Right cardiac atrium (tissue), 5 donors: ENCODE data around the gene TRMT10B. TPM values are rescaled to one million over a fixed set of nuclear protein-coding genes. Genes with fewer than 3 reads are reported as not detected.
A peak's percentile ranks its signal among the peaks of the same experiment; 100 is the strongest.

Experiments used
- ATAC-seq, 2 donors: fragments of 200-7000 bp; cut with Tn5 transposase; one replicate each; pipeline versions ENCODE4 v1.8.0 to v1.9.1; 2020; ENCODE audit warnings: moderate library complexity in 2 of 2, mild to moderate bottlenecking in 1 of 2
- DNase-seq, 3 donors: peaks; one replicate each; pipeline ENCODE4 v3.0.0-alpha.2; 2020
- H3K27ac ChIP-seq: one replicate; pipeline ENCODE4 v1.5.1; 2013; ENCODE audit warnings: mild to moderate bottlenecking, low read length, control low read depth, moderate library complexity
- H3K27me3 ChIP-seq: one replicate; pipeline ENCODE4 v1.6.1; 2013; ENCODE audit not compliant: control insufficient read depth, insufficient read depth
- H3K4me1 ChIP-seq: one replicate; pipeline ENCODE4 v1.6.1; 2013; ENCODE audit warnings: low read length; ENCODE audit not compliant: control insufficient read depth, insufficient read depth
- H3K4me3 ChIP-seq: one replicate; pipeline ENCODE4 v1.5.1; 2013; ENCODE audit warnings: low read length, control low read depth
- H3K9me3 ChIP-seq: one replicate; pipeline ENCODE4 v1.6.1; 2013; ENCODE audit warnings: low read length; ENCODE audit not compliant: control insufficient read depth
- WGBS: extraction: QIAGEN DNeasy Blood & Tissue Kit; methylation state at CpG from one replicate; pipeline ENCODE4 v1.1.7; 2013; 5-methylcytosine and 5-hydroxymethylcytosine counted together
- intact Hi-C, 4 donors: fragments of 100-400 bp; cut with DNase I; formaldehyde crosslinking; loops; one replicate each; pipeline versions ENCODE4 v1.11.0 to v1.14.0; 2022 to 2023
- long read RNA-seq, 4 donors: library from polyadenylated mRNA; unstranded; transcript quantifications; one replicate each; pipeline ENCODE4 v2.0.0, GENCODE V29; 2020 to 2021
- polyA plus RNA-seq: library from polyadenylated mRNA; stranded (reverse); fragments of 200-250 nt; gene quantifications from one replicate; pipeline ENCODE4 v1.2.3, GENCODE V29; 2013
- total RNA-seq, 4 donors: library from RNA; stranded (reverse); fragmentation: NEBNext Ultra II Directional; extraction: Animal tissue kit (Norgen Biotek cat#: 25700); gene quantifications; one replicate each; pipeline ENCODE4 v1.2.1, GENCODE V29; 2021
- donor health status: healthy with polysubstance abuse.
- donor health status: DM: no; HTN: yes; CAD: no.
- donor health status: DM: no; HTN: no; CAD: no.
- donor health status: DM: no; HTN: yes; CAD: no; lungs with severe emphysema.
- donor health status: DM: yes; HTN: yes; CAD: no.

The TRMT10B gene, protein sequence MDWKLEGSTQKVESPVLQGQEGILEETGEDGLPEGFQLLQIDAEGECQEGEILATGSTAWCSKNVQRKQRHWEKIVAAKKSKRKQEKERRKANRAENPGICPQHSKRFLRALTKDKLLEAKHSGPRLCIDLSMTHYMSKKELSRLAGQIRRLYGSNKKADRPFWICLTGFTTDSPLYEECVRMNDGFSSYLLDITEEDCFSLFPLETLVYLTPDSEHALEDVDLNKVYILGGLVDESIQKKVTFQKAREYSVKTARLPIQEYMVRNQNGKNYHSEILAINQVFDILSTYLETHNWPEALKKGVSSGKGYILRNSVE
- total RNA-seq = 1 to 10 TPM; 4.8 to 6.1 (median 5.2) TPM
- 3.3 TPM for polyA plus RNA-seq
- long read RNA-seq, donor 1, transcript TRMT10B-201 (9 exons, 2,281 nt) = major isoform, 7 of 60 reads
- long read RNA-seq, donor 1, partial matches to known transcripts = 3 of 60 reads
- long read RNA-seq, donor 1, other reads (novel, unspliced or antisense) = 49 of 60 reads
- long read RNA-seq, donor 2, partial matches to known transcripts = 0 of 17 reads
- long read RNA-seq, donor 2, other reads (novel, unspliced or antisense) = 16 of 17 reads
- long read RNA-seq, donor 3, transcript TRMT10B-204 (9 exons, 1,443 nt) = minor isoform, 5 of 62 reads
- long read RNA-seq, donor 3, transcript TRMT10B-201 (9 exons, 2,281 nt) = major isoform, 8 of 62 reads
- long read RNA-seq, donor 3, partial matches to known transcripts = 2 of 62 reads
- long read RNA-seq, donor 3, other reads (novel, unspliced or antisense) = 47 of 62 reads
- long read RNA-seq, donor 4, partial matches to known transcripts = 1 of 17 reads
- long read RNA-seq, donor 4, other reads (novel, unspliced or antisense) = 12 of 17 reads

DNA sequence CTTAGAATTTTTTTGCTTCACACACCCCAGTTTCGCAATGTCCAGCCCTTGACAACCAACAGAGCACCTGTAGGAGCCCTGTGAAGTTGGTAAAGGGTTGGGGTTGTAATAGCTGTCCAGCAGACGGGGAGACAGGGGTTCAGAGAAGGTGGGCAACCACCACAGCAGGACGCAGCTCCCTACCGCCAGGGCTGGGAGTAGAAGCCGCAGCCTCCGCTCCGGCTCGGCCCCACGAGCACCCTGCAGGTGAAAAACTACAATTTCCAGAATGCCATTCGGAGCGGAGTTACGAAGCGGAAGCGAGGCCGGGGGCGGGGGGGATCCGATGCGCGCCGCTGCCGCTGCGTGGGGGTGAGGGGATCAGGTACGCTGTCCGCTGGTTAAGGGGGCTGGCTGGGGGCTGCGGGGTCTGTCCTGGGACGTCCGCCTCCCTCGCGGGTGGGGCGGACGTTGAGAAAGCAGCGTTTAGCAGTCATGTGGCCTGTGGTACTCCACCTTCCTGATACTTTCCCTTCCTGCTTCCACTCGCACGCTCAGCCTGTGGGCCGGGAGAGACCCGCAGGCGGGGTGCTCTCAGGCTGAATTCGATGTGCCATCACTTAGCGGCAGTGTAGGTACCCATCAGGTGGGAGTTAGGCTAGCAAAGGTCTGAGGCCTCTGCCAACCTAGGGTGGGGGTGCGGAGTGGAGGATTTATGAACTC, at the start of gene TRMT10B:
Gene TRMT10B, plus strand, starts transcription at position 317 of the 702 bp plus-strand sequence. CDS start 8,127 bp downstream, outside the sequence.
- peak; percentile 72 to 88 (median 86) for DNase-seq
- Histone ChIP-seq H3K27ac (peak within 1 kb of the TSS; percentile 29), H3K27me3 (no peaks in the 10 kb centered on the region), H3K4me3 (peak within 1 kb of the TSS; percentile 99), H3K9me3 (no peaks in the 10 kb centered on the region), H3K4me1 (no peaks in the 10 kb centered on the region)
- intact Hi-C loops = no loop called here
- 3% methylated on average over 40 of the region's 40 CpGs for WGBS
- ATAC-seq = peak; percentile 95 to 96

DNA sequence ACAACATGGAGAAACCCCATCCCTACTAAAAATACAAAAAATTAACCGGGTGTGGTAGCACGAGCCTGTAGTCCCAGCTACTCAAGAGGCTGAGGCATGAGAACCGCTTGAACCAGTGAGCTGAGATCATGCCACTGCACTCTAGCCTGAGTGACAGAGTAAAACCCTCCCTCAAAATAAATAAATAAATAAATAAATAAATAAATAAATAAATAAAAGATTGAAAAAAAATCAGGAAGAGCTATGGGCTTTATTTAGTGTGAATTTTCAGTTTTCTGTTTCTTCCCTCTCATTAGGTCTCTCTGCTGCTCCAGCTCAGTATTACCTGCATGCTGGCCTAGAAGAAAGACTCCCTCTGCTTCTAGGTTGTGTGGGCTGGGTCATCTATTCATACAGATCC, 47.8 kb upstream of the TRMT10B start:
- no peaks in the 10 kb centered on the region for H3K9me3 ChIP-seq
- DNase-seq = no peak
- WGBS = 79% methylated on average over 3 of the region's 3 CpGs
- no peaks in the 10 kb centered on the region for H3K4me1 ChIP-seq
- no peak overlapping the region for H3K27ac ChIP-seq
- H3K27me3 ChIP-seq = no peaks in the 10 kb centered on the region
- ATAC-seq = no peak
- intact Hi-C loops = no loop called here
- no peak overlapping the region for H3K4me3 ChIP-seq

DNA sequence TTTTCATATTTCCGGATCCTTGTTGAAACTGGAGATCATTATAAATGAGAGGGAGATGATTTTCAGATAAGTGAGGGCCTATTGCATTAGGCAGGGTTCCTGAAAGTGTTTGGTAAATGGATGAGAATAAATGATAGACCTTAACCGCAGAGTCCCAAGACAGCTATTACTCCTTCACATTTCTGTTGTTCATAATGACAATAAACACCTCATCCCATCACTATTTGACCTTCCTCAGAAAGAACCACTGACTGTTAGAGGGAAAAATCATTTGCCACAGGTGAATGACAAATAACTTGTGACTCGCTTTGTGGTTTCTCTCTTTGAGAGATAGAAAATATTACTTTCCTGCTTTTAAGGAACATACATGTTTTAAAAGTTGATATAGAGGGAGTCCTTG, 47.3 kb upstream of the TRMT10B start:
- intact Hi-C loops = no loop called here
- Histone ChIP-seq H3K9me3 (no peaks in the 10 kb centered on the region), H3K4me1 (no peaks in the 10 kb centered on the region), H3K27ac (no peak overlapping the region), H3K27me3 (no peaks in the 10 kb centered on the region), H3K4me3 (no peak overlapping the region)
- ATAC-seq = no peak
- 84% methylated on average over 3 of the region's 3 CpGs for WGBS
- DNase-seq = no peak

DNA sequence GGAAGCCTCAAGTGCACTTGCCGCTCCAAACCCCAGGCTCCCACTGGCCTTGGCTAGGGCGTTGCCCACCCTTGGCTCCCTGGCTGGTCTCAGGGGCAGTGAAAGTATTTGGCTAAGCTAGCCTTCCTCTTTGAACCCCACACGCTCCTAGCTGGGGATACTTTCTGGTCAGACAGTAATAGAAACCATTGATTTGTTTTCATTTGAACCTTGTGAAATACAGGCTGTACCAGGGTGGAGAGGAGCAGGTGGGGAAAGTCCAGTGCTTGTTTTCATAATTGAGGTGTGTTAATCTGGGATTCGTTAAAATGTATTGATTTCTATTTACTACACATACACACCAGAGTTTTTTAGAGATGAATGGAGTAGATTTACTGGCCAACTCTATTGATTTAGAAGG, 45.9 kb upstream of the TRMT10B start:
- intact Hi-C loops = no loop called here

DNA sequence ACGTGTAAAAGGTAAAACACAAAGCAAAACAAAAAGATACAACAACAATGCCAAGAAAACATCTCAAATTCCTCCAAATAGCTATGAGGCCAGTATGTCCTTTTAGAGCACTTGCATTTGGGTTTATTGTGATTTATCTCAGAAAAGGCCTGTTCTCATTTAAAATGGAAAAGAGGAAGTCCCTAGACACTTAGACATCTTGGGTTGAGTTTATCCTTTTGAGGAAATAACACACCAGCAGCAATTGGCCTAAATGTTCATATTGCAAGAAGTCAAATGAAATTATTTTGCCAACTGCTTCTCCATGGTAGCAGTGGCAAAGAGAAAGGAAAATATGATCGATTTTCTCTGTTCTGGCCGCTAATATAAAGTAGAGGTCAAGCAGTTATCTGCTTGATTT, 43.6 kb upstream of the TRMT10B start:
- Histone ChIP-seq H3K27ac (no peak overlapping the region), H3K27me3 (no peaks in the 10 kb centered on the region), H3K9me3 (no peaks in the 10 kb centered on the region), H3K4me1 (no peaks in the 10 kb centered on the region), H3K4me3 (no peak overlapping the region)
- ATAC-seq (no peak), DNase-seq (no peak)
- intact Hi-C loops = no loop called here
- 87% methylated on average over 3 of the region's 3 CpGs for WGBS

More for the DNA sequence above, 45.9 kb upstream of the TRMT10B start:
- Histone ChIP-seq H3K4me3 (no peak overlapping the region), H3K4me1 (no peaks in the 10 kb centered on the region), H3K27me3 (no peaks in the 10 kb centered on the region), H3K9me3 (no peaks in the 10 kb centered on the region), H3K27ac (no peak overlapping the region)
- no peak for DNase-seq
- ATAC-seq = no peak
- WGBS = 79% methylated on average over 4 of the region's 4 CpGs

DNA sequence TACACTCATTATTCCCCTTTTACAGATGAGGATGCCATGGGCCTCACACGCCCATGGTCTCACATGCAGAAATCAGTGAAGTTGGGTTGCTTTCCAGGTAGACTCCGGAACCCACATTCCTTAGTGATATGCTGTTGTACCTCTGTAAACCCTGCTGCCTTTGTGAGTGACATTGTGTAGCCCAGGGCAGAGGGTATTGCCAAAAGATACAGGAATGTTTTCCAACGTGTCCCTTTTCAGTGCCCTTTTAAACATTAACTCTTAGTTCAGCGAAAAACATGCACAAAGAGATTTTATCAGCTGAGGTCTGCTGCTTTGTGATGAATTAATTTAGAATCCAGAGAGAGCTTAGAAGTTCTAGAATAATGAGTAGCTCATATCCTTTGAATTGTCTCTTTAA, 38.3 kb upstream of the TRMT10B start:
- Histone ChIP-seq H3K27ac (no peak overlapping the region), H3K4me1 (no peaks in the 10 kb centered on the region), H3K4me3 (no peak overlapping the region), H3K27me3 (no peaks in the 10 kb centered on the region), H3K9me3 (no peaks in the 10 kb centered on the region)
- intact Hi-C loops = no loop called here
- WGBS = 72% methylated on average over 4 of the region's 4 CpGs
- DNase-seq (no peak), ATAC-seq (no peak)

DNA sequence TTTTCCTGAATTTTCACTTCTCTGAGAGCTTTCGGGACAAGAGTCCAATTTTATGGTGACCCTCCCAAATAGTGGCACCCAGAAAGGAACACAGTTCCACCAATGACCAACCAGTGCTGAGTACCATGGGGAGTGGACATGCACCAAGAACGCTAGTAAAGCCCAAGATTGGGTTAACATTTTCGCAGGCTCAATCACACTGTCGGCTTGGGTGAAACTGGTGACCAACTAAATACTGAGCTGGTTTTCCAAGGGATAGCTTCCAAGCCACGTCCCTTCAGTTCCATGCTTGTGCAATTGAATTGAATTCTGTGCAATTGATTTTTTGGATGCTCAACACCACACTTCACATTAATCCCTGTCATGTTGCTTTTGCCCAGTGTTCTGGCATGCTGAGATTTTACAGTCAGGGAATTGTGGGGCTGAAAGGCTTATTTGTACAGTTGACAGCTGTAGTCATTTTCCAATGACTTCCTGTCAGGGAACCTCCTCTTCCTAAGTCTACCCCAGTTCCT, 37.6 kb upstream of the TRMT10B start:
- Histone ChIP-seq H3K9me3 (no peaks in the 10 kb centered on the region), H3K27me3 (no peaks in the 10 kb centered on the region), H3K4me1 (no peaks in the 10 kb centered on the region), H3K4me3 (no peak overlapping the region), H3K27ac (no peak overlapping the region)
- WGBS = 84% methylated on average over 5 of the region's 5 CpGs
- DNase-seq = no peak
- intact Hi-C loops = no loop called here
- no peak for ATAC-seq

DNA sequence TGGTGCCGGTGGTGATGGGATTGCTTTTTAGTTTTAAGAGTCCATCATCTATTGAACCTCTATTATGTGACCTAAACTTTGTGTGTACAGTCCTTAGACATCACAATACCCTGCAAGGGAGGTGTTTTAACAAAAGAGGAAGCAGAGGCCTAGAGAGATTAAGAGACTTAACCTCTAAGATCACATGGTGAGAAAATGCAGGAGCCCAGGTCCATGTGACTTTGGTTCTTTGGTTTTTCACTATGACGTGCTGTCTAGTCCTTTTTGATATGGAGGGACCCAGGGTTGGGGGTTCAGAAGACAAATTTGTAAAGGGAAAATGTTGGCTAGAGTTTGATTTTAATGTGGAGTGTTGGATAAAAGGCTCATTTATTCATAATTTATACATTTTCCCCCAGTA, 34.1 kb upstream of the TRMT10B start:
- Histone ChIP-seq H3K4me1 (no peaks in the 10 kb centered on the region), H3K9me3 (no peaks in the 10 kb centered on the region), H3K27ac (no peak overlapping the region), H3K4me3 (no peak overlapping the region), H3K27me3 (no peaks in the 10 kb centered on the region)
- DNase-seq = no peak
- intact Hi-C loops = no loop called here
- 80% methylated on average over 2 of the region's 2 CpGs for WGBS
- no peak for ATAC-seq

DNA sequence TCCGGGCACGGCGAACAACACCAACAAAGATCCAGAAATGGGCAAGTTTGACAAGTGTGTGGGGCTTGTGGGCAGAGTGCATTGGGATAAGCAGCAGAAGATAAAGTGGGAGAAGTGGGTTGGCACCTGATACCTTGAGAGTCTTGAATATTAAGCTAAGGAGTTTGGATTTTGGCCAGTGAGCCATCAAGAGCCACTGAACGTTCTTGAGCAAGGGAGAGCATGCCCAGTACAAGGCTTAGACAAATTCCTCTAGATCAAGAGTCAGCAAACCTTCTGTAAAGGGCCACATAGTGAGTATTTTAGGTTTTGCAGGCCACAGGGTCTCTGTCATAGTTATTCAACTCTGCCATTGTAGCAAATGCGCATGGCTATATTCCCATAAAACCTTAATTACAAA, 26.6 kb upstream of the TRMT10B start:
- no peaks in the 10 kb centered on the region for H3K27me3 ChIP-seq
- no peak overlapping the region for H3K27ac ChIP-seq
- H3K4me1 ChIP-seq = no peaks in the 10 kb centered on the region
- H3K4me3 ChIP-seq = no peak overlapping the region
- DNase-seq (no peak), ATAC-seq (no peak)
- 85% methylated on average over 5 of the region's 5 CpGs for WGBS
- no peaks in the 10 kb centered on the region for H3K9me3 ChIP-seq
- intact Hi-C loops = no loop called here

DNA sequence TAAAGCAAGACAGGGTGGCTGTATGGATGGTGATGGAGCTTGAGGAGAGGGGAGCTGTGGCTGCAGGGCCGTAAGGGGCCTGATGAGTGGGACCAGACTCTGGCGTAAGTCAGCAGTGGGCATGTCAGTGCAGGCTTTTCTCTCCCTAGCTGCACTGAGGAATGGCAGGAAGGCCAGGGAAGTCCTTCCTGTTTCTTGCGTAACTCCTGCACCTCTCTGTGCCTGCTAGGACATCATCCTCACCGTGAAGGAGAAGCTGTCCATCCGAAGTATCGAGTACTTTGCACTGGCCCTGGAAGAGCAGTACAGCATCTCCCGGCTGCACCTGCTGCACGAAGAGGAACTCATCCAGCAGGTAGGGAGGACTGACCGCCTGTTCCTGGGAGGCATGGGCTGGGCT, 24.1 kb upstream of the TRMT10B start:
- intact Hi-C loops = no loop called here
- no peak for ATAC-seq
- H3K27me3 ChIP-seq = no peaks in the 10 kb centered on the region
- 83% methylated on average over 9 of the region's 9 CpGs for WGBS
- no peak overlapping the region for H3K27ac ChIP-seq
- H3K9me3 ChIP-seq = no peaks in the 10 kb centered on the region
- DNase-seq = no peak
- no peak overlapping the region for H3K4me3 ChIP-seq
- H3K4me1 ChIP-seq = no peaks in the 10 kb centered on the region

DNA sequence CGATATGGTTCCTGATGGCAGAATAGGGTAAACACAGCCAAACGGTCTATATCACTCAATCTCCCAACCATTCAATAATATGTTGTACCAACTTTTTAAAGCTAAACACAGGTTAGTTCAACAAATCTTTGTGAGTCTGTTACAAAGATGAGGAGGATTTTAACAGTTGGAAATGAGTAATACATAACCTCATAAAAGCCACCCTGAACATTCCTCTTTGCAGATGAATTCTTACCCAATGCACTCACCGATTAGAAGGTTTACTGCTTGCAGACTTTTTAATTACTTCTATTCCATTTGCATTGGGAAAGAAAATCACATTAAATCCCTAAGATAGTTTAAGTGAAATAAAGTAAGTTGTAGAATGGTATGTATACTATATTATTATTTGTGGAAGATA, 23.3 kb upstream of the TRMT10B start:
- H3K27ac ChIP-seq = no peak overlapping the region
- intact Hi-C loops = no loop called here
- H3K27me3 ChIP-seq = no peaks in the 10 kb centered on the region
- DNase-seq = no peak
- no peaks in the 10 kb centered on the region for H3K9me3 ChIP-seq
- no peak overlapping the region for H3K4me3 ChIP-seq
- no peaks in the 10 kb centered on the region for H3K4me1 ChIP-seq
- no peak for ATAC-seq
- 76% methylated on average over 3 of the region's 3 CpGs for WGBS
